Cardiac muscle cell (in vitro differentiated cells and primary cell): ENCODE measurements around the gene APOL5. TPM values are rescaled to one million over a fixed set of nuclear protein-coding genes. Genes with fewer than 3 reads are reported as not detected.
A peak's percentile ranks its signal among the peaks of the same experiment; 100 is the strongest.

Source experiments
- DNase-seq, 2 donors: peaks; one replicate each; pipeline versions ENCODE4 v3.0.0 to v3.0.0-alpha.2; 2010 to 2017; ENCODE audit warnings: low read depth in 1 of 2, low spot score in 1 of 2
- H3K27ac ChIP-seq: fragments of 200-600 bp; sonication (generic); 2 replicates; pipeline ENCODE4 v1.5.1; 2016
- H3K27me3 ChIP-seq: fragments of 200-600 bp; sonication (generic); 2 replicates; pipeline ENCODE4 v1.6.0; 2016; ENCODE audit warnings: control low read depth
- H3K36me3 ChIP-seq: fragments of 200-600 bp; sonication (generic); 2 replicates; pipeline ENCODE4 v1.5.1; 2016; ENCODE audit warnings: control low read depth
- H3K4me1 ChIP-seq: fragments of 200-600 bp; sonication (generic); 2 replicates; pipeline ENCODE4 v1.8.1; 2017; ENCODE audit warnings: low read depth, mild to moderate bottlenecking, mixed run types
- H3K4me3 ChIP-seq: fragments of 200-600 bp; sonication (generic); 2 replicates; pipeline ENCODE4 v1.5.1; 2016; ENCODE audit warnings: mild to moderate bottlenecking
- H3K9me3 ChIP-seq: fragments of 200-600 bp; sonication (generic); 2 replicates; pipeline ENCODE4 v1.5.1; 2017; ENCODE audit warnings: low read depth, mild to moderate bottlenecking, control low read depth
- CTCF ChIP-seq: IDR thresholded peaks from 2 replicates; pipeline ENCODE4 v1.5.1; 2012; ENCODE audit warnings: low read depth, mild to moderate bottlenecking, low read length
- polyA plus RNA-seq: library from polyadenylated mRNA; unstranded; fragments of >200 nt; fragmentation: Nextera tagmentation; extraction: Ambion mirVana; gene quantifications from 2 replicates; pipeline ENCODE4 v1.2.1, GENCODE V29; 2016
- total RNA-seq: library from RNA; depleted of rRNA; stranded (reverse); fragments of >200 nt; gene quantifications from 2 replicates; pipeline ENCODE4 v1.2.3, GENCODE V29; 2016

APOL5 gene
- total and polyA plus RNA-seq, 2 experiments from 2014 or later: not detected

- DNase-seq: peak in 1 of 2 donors; percentile 70
- no peak for TF ChIP-seq CTCF
- peaks cover 35% of the 10 kb centered on the region for H3K36me3 ChIP-seq
- no peak overlapping the region for H3K4me3 ChIP-seq
- peaks cover 28% of the 10 kb centered on the region for H3K4me1 ChIP-seq
- no peaks in the 10 kb centered on the region for H3K9me3 ChIP-seq
- peak overlapping the region; percentile 51 for H3K27ac ChIP-seq
- H3K27me3 ChIP-seq: no peaks in the 10 kb centered on the region
Observed at GRCh38 chr22:35742342-35743100, 24.8 kb downstream of the APOL5 start.

DNA sequence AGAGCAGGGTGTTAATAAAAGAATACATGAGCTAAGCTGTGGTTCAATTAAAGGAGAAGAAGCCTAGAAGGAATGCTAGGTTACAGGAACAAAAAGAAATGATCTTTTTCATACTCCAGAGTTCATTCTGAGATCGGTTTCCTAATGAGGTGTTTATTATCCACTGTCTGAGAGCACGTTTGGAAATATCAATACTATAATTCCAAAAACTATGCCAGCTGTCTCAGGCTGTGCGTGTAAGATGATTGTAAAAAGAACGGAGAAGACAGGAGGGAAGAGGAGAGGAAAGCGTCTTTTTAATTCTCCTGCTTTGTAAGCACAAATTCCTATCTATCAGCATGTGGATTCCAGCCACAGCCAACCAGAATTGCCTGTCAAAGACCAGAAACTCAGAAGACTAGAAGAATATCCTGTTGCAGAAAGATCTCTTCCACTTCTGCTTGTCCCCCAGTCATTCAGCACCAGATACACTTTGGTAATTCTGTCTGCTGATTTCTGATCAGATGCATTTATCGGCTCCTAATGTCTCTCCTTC, 25.7 kb downstream of the APOL5 start:
- no peak for TF ChIP-seq CTCF
- Histone ChIP-seq H3K4me3 (no peak overlapping the region), H3K36me3 (peaks cover 35% of the 10 kb centered on the region), H3K27ac (peak overlapping the region; percentile 51), H3K4me1 (peaks cover 28% of the 10 kb centered on the region), H3K27me3 (no peaks in the 10 kb centered on the region), H3K9me3 (no peaks in the 10 kb centered on the region)
- peak in 1 of 2 donors; percentile 25 for DNase-seq

- no peak for TF ChIP-seq CTCF
- Histone ChIP-seq H3K27me3 (no peaks in the 10 kb centered on the region), H3K36me3 (peaks cover 40% of the 10 kb centered on the region), H3K4me3 (no peak overlapping the region), H3K9me3 (no peaks in the 10 kb centered on the region), H3K4me1 (peaks cover 35% of the 10 kb centered on the region), H3K27ac (peak overlapping the region; percentile 41)
- DNase-seq: peak in 1 of 2 donors; percentile 21
Observed at GRCh38 chr22:35746248-35746647, 28.6 kb downstream of the APOL5 start.

GRCh38 chr22:35746946-35747703, 29.5 kb downstream of the APOL5 start:
- no peak overlapping the region for H3K4me3 ChIP-seq
- no peak for TF ChIP-seq CTCF
- H3K27me3 ChIP-seq: no peaks in the 10 kb centered on the region
- no peaks in the 10 kb centered on the region for H3K9me3 ChIP-seq
- DNase-seq: no peak
- peaks cover 44% of the 10 kb centered on the region for H3K36me3 ChIP-seq
- peaks cover 29% of the 10 kb centered on the region for H3K4me1 ChIP-seq
- H3K27ac ChIP-seq: peak overlapping the region; percentile 41

GRCh38 chr22:35749808-35750207, 32.1 kb downstream of the APOL5 start:
- peaks cover 29% of the 10 kb centered on the region for H3K36me3 ChIP-seq
- TF ChIP-seq CTCF: no peak
- peak in 1 of 2 donors; percentile 36 for DNase-seq
- H3K9me3 ChIP-seq: no peaks in the 10 kb centered on the region
- H3K27ac ChIP-seq: peak overlapping the region; percentile 14
- H3K4me3 ChIP-seq: no peak overlapping the region
- peaks cover 21% of the 10 kb centered on the region for H3K4me1 ChIP-seq
- no peaks in the 10 kb centered on the region for H3K27me3 ChIP-seq
